CD1c-positive myeloid dendritic cell (primary cell): Measurements from ENCODE around the gene PCBP3.
A peak's percentile ranks its signal among the peaks of the same experiment; 100 is the strongest.
"Not testable (repeated sequence)": the region's sequence is repeated elsewhere in the genome, so short reads cannot be mapped to it uniquely, and the experiment has no call there.

ENCODE experiments used
- DNase-seq: peaks from one replicate; pipeline ENCODE4 v3.0.0-alpha.2; 2016; ENCODE audit errors: extremely low spot score

PCBP3 gene

DNA sequence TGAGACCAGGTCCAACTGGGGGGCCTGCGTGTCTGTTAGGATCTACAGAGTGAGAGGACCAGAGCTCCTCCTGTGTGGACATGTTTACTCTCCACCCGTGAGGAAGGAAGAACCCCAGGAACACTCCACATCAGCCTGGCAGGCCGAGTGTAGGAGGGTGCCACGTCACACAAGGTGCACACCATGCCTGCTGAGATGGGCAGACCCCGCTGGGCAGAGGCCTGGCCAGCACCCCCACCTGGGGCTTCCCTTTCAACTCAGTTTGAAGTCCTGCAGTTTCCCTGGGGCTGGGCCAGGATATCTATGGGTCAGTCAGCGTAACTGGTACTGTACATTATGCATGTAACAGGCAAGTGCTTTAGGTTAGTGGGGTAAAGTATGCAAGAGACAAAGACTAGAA, 30.1 kb upstream of the PCBP3 start:
- no peak for DNase-seq

- no peak for DNase-seq
Observed at GRCh38 chr21:45613881-45614280, 29.6 kb upstream of the PCBP3 start.

DNA sequence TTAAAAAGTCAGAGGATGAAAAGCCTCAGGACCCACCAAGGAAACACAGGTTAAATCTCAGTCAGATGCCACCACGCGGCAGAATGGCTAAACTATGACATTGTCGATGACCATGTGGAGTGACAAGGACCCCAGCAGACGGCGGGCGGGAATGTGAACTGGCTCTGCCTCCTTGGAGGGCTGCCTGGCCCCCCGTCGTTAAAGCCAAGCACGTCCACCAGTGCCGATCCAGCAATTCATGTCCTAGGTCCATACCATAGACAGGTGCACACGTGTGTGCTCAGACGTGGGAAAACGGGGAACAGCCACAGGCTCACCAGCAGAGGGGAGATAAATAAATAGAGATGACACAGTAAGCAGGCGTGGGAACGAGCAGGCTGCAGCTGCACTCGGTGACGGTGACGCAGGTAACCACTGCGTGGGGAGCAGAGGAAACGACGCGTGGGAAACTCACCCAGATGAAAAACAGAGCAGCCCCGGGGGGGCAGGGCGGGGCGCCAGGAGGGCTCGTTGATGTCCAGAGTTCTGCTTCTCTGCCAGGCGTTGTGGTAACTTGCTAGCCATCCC, 28.3 kb upstream of the PCBP3 start:
- DNase-seq: peak; percentile 35

DNA sequence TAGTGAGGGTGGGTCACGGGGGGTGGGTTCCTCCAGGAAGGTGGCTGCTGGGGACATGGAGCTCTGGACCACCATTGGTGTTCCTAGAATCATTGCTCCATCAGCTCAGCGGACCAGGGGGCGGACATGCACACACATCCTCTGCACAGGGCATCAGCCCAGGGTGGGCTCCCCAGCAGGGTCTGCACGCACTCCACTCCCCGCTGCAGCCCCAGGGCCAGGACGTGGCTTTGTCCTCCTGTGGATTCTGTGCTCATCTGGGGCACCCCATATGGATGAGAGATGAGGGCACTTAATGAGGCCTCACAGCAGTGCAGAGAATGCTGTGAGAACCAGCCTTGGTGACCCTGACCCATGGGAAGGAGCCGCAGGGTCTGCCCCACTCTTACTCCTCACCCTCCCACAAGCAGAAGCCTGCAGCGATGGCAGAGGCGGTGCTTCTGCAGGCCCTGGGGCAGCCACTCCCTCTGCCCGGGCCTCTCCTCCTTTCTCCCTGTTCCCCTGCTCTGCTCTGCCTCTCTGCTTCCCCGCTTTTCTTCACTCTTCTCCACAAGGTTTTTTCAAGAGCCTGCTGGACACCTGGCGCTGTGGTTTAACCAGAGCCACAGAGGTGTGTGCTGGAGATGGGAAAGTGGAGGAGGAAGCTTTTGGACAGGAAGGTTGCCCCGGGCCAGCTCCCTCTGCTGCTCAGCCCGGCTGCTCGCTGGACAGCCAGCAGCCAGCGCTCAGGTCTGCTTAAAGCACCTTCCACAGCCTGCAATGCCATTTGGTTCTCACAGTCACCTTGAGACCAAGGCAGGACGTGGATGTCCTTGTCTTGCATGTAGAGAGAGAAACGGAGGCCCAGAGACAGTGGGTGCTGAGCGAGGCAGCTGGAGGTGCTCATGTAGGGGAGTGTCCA, 26.3 kb upstream of the PCBP3 start:
- no peak for DNase-seq

DNA sequence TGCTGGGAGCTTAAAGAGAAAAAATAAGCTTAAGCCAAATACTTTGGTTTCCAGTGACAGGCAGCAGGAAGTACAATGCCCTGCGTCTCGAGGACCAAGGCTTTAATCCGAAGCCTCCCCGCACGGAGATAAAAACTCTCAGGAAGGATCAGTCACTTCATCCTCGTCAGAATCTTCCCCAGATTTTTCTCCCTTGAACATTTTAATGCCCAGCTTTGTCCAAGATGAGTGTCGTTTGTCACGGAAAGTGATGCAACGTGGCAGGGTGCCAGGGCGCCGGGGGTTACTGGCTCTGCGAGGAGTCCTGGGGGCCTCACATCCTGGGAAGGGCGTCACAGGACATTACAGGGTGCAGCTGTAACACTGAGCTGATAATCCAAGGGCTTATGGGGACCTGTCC, 25.2 kb upstream of the PCBP3 start:
- DNase-seq: no peak

- no peak for DNase-seq
Observed at GRCh38 chr21:45618846-45619485, 24.6 kb upstream of the PCBP3 start.

DNA sequence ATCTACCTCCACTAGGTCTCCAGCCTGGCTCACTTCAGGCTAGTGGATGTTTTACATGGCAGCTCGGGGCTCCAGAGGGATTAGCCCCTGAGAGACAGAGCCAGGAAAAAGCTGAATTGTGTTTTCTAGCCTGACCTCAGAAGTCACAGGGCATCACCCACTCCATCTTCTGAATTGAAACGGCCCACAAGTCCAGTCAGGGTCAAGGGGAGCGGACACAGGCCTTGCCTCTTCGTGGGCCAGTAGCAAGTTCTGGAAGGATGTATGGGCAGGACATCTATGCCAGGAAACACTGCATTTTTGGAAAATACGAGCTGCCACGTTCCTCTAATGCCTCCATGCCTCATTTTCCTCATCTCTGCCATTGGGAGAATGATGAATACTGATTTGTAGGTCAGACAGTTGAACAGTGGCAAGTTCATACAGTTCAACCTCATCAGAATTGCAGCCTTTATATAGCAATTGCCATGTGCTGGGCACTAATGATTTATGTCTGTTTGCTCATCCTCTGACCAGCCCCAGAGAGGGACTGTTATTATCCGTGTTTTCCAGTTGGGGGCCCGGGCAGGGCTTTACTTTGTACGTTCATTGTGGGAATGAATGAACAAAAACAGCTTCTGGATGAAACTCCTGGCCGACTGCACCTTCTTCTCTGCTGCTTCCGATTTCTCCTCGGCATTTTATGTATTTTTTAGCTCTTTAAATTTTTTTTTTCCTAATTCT, 23.2 kb upstream of the PCBP3 start:
- DNase-seq: no peak

GRCh38 chr21:45621435-45622331, 21.8 kb upstream of the PCBP3 start:
- not testable (repeated sequence) for DNase-seq

GRCh38 chr21:45622416-45623097, 21.0 kb upstream of the PCBP3 start:
- DNase-seq: no peak

DNA sequence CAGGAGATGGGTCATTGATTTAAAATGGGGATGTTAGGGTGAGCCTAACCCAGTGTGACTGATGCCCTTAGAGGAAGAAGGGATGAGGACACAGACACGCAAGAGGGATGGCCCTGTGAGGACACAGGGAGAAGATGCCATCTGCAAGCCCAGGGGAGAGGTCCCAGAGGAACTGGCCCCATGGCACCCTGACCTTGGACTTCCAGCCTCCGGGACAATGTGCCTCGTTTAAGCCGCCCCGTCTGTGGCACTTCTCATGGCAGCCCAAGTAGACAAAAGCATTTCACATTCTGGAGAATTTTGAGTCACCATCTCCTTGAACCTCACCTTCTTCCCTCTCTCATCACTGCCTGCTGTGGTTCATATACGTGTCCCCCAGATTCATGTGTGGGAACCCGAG, 20.1 kb upstream of the PCBP3 start:
- DNase-seq: no peak

DNA sequence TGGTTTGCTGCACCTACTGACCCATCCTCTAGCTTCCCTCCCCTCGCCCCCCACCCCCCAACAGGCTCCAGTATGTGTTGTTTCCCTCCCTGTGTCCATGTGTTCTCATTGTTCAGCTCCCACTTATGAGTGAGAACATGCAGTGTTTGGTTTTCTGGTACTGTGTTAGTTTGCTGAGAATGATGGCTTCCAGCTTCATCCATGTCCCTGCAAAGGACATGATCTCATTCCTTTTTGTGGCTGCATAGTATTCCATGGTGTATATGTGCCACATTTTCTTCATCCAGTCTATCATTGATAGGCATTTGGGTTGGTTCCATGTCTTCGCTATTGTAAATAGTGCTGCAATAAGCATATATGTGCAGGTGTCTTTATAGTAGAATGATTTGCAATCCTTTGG, 17.4 kb upstream of the PCBP3 start:
- not testable (repeated sequence) for DNase-seq

- DNase-seq: no peak
Observed at GRCh38 chr21:45629046-45629981, 14.2 kb upstream of the PCBP3 start.

GRCh38 chr21:45630066-45630694, 13.3 kb upstream of the PCBP3 start:
- no peak for DNase-seq

DNA sequence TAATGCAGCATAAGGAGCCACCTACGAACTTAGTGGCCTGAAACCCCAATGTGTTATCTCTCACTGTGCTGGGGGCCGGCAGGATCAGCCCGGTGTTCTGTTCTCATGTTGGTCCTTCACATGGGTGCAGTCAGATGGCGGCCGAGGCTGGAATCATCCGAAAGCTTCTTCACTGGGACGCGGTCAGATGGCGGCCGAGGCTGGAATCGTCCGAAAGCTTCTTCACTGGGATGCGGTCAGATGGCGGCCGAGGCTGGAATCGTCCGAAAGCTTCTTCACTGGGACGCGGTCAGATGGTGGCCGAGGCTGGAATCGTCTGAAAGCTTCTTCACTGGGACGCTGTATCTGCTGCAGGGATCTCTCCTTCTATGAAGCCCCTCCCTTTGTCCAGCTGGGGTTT, 12.6 kb upstream of the PCBP3 start:
- DNase-seq: no peak

DNA sequence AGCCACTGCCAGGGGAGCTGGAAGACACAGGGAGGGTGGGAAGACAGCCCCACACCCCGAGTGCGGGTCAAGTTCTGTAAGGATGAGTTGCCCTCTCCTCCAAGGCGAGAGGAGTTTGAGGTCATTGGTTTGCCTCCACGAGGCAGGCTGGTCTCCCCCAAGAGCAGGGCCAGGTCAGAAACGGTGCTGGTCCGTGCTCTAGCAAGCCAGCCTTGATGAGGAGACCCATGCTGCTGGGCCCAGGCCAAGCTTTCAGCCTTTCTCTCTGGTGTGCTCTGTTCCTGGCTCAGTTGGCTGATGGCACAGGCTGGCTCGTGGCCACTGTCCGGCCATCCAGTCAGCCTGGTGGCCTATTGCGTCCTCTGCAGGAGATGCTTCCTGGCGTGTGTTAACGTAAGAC, 12.0 kb upstream of the PCBP3 start:
- no peak for DNase-seq

GRCh38 chr21:45632160-45632559, 11.4 kb upstream of the PCBP3 start:
- DNase-seq: no peak

- DNase-seq: no peak
Observed at GRCh38 chr21:45632637-45633251, 10.8 kb upstream of the PCBP3 start.

GRCh38 chr21:45634511-45635183, 8.9 kb upstream of the PCBP3 start:
- DNase-seq: no peak
